ENCODE measurements around the gene FAM24A.
"Not testable (repeated sequence)": the region's sequence is repeated elsewhere in the genome, so short reads cannot be mapped to it uniquely, and the experiment has no call there.

The FAM24A gene

DNA sequence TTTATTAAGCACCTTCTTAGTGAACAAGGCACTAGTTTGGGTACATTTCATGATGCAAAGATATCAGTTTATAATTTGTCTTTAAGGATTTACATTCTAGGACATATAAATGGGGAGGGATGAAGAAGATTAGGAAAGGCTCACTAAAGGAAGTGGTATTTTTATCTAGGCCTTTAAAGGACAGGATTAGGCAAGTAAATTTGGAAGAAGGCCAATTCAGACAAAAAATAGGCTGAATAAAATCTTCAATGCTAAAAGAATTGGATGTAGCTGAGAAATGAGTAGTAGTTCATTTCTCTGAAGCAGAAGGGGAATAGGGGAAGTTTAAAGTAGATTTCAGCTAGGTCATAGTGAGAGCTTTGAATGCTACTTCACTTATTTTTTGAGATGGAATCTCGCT is 26.2 kb upstream of the FAM24A start:
- POLR2A ChIA-PET, result no interaction called here

DNA sequence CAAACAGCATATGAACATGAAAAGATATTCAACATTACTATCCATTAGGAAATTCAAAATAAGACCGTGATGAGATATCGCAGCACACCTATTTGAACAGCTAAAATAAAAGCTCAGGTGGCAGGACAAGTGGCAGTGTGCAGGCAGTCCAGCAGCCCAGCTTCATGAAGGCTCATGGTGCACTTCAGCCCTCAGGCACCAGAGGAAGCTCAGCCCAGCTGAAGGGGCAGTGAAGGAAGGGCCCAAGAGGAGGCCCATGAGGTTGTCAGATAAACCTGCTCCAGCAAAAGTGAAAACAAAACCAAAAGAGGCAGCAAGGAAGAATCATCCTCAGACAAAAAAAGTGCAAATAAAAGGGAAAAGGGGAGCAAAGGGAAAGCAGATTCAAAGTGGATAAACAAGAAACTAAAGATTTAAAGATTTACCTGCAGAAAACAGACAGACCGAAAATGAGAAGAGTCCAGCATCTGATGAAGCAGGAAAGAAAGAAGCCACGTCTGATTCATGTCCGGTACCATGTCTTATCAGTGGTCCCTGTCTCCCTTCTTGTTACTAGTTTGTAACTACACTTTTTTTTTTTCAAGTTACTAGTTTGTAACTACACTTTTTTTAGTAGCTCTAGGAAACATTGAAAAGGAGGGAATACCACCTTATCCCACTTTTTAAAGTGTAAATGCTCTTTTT is 16.0 kb upstream of the FAM24A start:
- DNase-seq (ENCODE audit: low read depth, low spot score), result no peak
- ChIA-PET CTCF (no interaction called here), POLR2A (interaction anchor here (0.6 kb wide), 1 partner anchor 73 kb away, joined by 3 read pairs; no protein-coding TSS in a partner anchor)
- no peak overlapping the region for H3K4me3 ChIP-seq (ENCODE audit: low read depth, low read length)
- TF ChIP-seq, protein P1, sequence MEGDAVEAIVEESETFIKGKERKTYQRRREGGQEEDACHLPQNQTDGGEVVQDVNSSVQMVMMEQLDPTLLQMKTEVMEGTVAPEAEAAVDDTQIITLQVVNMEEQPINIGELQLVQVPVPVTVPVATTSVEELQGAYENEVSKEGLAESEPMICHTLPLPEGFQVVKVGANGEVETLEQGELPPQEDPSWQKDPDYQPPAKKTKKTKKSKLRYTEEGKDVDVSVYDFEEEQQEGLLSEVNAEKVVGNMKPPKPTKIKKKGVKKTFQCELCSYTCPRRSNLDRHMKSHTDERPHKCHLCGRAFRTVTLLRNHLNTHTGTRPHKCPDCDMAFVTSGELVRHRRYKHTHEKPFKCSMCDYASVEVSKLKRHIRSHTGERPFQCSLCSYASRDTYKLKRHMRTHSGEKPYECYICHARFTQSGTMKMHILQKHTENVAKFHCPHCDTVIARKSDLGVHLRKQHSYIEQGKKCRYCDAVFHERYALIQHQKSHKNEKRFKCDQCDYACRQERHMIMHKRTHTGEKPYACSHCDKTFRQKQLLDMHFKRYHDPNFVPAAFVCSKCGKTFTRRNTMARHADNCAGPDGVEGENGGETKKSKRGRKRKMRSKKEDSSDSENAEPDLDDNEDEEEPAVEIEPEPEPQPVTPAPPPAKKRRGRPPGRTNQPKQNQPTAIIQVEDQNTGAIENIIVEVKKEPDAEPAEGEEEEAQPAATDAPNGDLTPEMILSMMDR (IDR thresholded peaks at IDR 0.05; ENCODE audit: insufficient read depth, low read length, missing control alignments), result no peak

More for the DNA sequence above, 26.2 kb upstream of the FAM24A start:
- TF ChIP-seq, protein P1 (IDR thresholded peaks at IDR 0.05; ENCODE audit: insufficient read depth, low read length, missing control alignments), result no peak
- DNase-seq (ENCODE audit: low read depth, low spot score), result no peak
- H3K4me3 ChIP-seq (ENCODE audit: low read depth, low read length), result no peak overlapping the region
- CTCF ChIA-PET, result no interaction called here

DNA sequence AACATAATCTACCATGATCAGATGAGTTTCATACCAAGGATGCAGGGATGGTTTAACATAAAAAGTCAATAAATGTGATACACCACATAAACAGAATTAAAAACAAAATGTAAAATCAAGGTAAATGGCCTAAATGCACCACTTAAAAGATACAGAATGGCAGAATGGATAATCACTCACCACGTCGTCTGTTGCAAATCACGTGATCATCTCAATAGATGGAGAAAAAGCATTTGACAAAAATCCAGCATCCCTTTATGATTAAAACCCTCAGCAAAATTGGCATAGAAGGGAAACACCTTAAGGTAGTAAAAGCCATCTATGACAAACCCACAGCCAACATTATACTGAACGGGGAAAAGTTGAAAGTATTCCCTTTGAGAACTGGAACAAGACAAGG is 6.5 kb upstream of the FAM24A start:
- DNase-seq (ENCODE audit: low read depth, low spot score); H3K4me3 ChIP-seq (ENCODE audit: low read depth, low read length); POLR2A ChIA-PET; CTCF ChIA-PET: not testable (repeated sequence)

DNA sequence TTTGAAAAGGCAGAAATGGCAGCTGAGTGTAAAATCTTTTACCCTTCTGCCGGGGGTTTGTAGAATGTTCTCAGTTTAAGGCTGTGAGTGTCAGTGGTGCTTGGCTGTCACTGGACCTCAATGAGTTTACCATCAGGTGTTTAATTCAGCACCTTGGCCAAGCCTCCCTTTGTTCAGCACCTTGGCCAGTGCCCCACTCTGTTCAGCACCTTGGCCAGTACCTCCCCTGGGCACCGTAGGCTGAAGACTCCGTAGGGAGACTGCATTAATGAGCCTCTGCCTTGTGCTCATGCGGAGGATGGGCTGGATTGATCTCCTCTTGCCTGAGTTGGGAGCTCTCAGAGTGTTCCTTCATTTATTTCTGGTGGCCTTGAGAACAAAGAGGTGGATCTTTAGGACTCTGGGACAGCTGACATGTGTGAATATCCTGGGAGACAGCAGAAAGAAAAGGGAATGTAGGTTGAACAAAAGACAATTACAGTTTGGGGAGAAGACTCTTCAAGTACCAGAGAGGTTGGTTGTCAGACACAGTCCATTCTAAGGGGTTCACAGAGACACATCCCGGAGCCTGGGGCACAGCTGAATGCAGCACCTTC is 1.6 kb downstream of the FAM24A start:
- DNase-seq (ENCODE audit: low read depth, low spot score), result no peak
- POLR2A ChIA-PET, result no interaction called here
- no peak overlapping the region for H3K4me3 ChIP-seq (ENCODE audit: low read depth, low read length)
- CTCF ChIA-PET, result no interaction called here
- TF ChIP-seq, protein P1 (IDR thresholded peaks at IDR 0.05; ENCODE audit: insufficient read depth, low read length, missing control alignments), result no peak

DNA sequence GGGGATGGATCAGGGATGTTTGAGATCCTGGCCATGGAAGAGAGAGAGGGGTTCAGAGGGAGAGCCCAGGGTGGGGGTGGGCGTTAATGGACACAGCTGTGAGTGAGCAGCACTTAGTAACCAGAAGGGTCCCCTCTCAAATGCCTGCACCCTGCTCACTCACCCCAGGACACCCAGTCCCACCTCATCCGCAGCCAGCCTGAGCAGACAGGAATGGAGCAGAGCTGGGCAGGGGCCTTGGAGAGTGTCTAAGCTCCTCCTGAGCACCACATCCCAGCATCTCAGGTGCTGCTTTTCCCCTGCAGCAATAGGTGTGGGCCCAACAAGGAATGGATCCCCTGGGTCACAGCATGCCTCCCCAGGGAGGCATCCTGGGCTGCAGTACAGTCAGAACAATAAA is 5.3 kb downstream of the FAM24A start:
- POLR2A ChIA-PET, result no interaction called here
- no peak overlapping the region for H3K4me3 ChIP-seq (ENCODE audit: low read depth, low read length)
- CTCF ChIA-PET, result no interaction called here
- no peak for DNase-seq (ENCODE audit: low read depth, low spot score)
- TF ChIP-seq, protein P1 (IDR thresholded peaks at IDR 0.05; ENCODE audit: insufficient read depth, low read length, missing control alignments), result no peak

DNA sequence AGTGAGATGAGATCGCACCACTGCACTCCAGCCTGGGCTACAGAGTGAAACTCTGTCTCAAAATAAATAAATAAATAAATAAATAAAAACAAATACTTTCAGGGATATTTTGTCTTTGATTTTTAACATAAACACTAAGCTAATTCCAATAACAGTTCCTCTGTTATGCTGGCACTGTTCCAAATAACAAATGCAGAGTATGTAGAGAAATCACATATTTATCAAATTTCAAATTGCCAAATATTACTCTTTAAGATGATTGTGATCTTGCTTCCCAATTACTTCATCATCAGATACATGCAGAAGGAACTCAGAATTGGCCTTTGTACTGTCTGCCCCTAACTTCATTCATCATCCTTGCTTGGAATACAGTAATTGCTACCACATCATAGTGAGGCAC is 19.7 kb downstream of the FAM24A start:
- POLR2A ChIA-PET, result no interaction called here
- H3K4me3 ChIP-seq (ENCODE audit: low read depth, low read length), result no peak overlapping the region
- no peak for DNase-seq (ENCODE audit: low read depth, low spot score)
- TF ChIP-seq, protein P1 (IDR thresholded peaks at IDR 0.05; ENCODE audit: insufficient read depth, low read length, missing control alignments), result no peak
- CTCF ChIA-PET, result no interaction called here
